ENCODE results near the gene ATP8B3. TPM values are rescaled to one million over a fixed set of nuclear protein-coding genes. Genes with fewer than 3 reads are reported as not detected.
A peak's percentile ranks its signal among the peaks of the same experiment; 100 is the strongest.

Gene ATP8B3
- total RNA-seq, 1 experiment from 2014 or later = 7.8 TPM

GRCh38 chr19:1836458-1837221 is 24.6 kb upstream of the ATP8B3 start:
- no peak for DNase-seq (ENCODE audit: low spot score)

- DNase-seq (ENCODE audit: low spot score) = no peak
Observed at GRCh38 chr19:1833540-1833939, 21.5 kb upstream of the ATP8B3 start.

- no peak for DNase-seq (ENCODE audit: low spot score)
Observed at GRCh38 chr19:1832046-1832663, 20.1 kb upstream of the ATP8B3 start.

DNA sequence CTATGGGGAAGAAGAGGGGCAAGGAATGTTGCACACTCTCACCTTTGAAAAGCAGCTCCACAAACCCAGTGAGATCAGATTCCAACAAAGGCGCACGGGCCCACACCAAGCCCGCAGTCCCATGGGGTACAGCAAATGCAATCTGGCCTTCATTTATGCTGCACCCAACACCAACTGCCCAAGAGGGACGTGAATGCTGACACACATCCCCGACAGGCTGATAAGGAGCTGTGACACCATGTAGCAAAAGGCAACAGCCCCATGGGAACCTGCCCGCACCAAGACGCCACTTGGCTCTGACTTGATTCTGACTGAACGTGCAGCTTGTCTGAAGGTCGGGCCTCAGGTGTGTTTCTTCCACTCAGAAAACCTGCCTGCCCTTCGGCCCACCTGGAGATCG is 18.9 kb upstream of the ATP8B3 start:
- no peak for DNase-seq (ENCODE audit: low spot score)

DNA sequence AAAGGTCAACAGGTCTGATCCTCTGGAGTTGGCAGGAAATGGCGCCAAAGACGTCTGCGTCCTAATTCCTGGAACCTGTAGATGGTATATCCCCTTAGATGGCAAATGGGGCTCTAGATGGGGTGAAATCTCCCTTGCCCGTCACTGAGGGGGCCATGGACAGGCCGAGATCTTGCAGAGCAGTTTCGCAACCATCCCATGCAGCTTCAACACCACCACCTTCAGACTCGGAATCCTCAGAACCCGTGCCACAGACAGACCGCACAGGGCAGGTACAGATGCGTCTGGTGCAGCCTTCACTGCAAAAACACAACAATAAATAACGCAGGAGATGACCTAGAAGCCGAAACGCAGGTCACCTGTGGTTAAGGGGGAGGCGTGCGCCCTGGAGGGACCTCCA is 18.5 kb upstream of the ATP8B3 start:
- no peak for DNase-seq (ENCODE audit: low spot score)

GRCh38 chr19:1829958-1830357 is 17.9 kb upstream of the ATP8B3 start:
- no peak for DNase-seq (ENCODE audit: low spot score)

DNA sequence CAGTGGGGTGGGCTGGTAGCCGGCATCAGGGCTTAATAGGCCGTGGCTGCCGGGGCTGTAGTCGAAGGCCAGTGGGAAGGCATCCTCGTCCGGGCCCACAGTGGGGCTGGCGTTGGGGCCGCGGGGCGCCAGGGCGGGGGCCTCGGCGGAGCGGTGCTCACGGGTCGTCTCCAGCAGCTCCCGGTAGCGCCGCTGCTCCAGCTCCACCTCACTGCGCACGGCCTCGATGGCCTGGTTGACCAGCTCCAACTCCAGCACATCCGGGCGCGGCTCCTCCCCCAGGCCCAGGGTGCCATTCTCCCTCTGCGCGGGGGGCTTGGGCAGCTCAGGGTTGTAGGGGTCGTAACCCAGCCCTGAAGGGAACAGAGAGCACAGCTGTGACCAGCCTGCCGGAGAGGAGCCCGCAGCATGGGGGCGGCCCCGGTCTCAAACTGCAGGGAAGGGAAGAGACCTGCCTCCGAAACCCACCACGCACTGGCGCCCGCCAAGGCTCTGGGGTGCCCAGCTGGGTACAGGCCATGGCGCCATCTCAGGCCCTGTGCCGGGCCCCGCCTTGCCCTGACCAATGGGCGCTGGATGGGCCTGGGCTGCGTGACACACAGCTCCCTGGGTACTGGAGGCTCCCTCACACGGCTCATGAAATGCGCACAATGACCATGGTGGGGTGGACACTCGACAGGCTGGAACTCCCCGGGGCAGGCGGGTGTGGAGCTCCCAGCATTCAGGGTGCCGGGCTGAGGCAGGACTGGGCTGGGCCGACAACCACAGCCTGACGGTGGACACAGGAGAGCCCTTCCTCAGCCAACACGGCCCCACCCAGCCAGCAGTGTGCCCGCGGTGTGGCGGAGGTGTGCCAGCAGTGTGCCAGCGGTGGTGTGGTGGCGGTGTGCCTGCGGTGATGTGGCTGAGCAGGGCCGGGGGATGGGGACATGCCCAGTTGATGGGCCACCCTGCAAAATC is 16.5 kb upstream of the ATP8B3 start:
- DNase-seq (ENCODE audit: low spot score) = no peak

DNA sequence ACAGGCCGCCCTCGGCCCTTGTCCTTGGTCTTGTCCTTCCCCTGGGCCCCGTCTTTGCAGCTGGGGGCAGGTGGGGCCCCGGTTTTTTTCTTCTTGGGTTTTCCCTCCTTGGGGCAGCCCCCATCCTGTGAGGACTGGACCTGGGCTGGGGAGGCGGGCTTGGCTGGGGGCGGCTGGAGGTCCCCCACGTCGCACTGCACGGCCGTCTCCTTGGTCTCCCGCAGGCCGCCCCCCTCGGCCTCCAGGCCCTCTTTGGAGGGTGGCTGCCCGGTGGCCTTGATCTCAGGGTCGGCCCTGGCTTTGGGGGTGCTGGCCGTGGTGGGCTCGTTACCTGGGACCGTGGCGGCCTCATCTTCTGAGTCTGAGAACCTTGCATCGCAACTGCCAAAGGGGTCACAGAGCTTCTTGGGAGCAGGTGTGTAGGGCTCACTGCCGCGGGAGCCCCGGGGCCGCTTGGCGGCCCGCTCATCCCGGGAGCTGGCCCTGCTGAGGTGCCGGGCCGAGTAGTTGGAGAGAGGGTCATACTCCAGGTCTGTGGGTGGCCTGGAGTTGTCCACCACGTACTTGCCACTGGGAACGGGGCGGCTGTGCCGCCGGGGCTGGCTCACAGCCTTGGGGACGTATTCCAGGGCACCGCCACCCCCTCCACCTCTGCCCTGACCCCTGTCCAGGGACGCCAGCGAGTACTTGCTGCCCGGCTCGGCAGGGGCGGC is 15.6 kb upstream of the ATP8B3 start:
- DNase-seq (ENCODE audit: low spot score) = no peak

GRCh38 chr19:1826557-1827521 is 14.8 kb upstream of the ATP8B3 start:
- no peak for DNase-seq (ENCODE audit: low spot score)

DNA sequence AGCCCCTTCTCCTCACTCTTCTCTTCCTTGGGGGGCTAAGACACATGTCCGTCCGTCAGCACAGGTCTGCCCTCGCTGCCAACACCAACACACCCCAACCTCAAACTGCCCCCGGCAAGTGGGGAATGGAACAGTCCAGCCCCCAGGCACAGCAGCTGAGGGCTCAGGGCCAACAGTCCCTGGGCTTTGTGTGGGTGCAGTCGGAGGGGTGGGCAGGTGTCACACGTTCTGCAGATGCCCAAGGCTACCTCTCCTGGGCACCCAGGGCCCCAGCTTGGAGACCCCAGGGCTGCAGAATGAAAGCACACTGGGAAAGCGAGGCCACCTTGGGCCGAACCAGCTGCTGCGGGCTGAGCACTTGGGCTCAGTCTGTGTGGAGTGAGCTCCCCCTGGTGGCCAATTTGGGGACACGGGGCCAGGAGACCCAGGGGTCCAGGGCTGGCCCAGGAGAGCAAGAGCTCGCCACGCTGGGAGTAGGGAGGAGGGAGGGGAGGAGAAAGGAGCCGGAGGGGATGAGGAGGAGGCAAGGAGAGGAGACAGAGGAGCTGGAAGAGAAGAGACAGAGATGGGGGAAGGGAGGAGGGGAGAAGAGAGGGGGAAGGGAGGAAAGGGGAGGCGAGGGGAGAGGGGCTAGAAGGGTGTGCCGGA is 14.0 kb upstream of the ATP8B3 start:
- DNase-seq (ENCODE audit: low spot score) = peak; percentile 42

DNA sequence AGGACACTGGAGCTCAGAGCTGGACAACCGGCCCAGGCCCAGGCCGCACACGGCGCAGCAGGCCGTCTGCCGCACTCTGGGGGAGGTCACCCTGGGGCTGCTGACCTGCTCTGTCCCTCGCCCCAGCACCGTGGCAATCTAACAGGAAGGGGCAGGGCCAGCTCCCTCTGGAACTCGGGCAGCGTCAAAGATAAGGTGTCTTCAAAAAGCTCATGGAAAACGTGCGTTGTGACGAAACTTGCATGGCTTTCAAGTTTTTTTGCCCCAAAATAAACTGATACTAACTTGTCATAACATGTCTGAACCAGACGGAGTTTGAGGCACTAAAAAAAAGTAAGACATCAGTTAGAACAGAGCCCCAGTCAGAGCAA is 12.2 kb upstream of the ATP8B3 start:
- no peak for DNase-seq (ENCODE audit: low spot score)

GRCh38 chr19:1823539-1824251 is 11.6 kb upstream of the ATP8B3 start:
- no peak for DNase-seq (ENCODE audit: low spot score)

GRCh38 chr19:1823020-1823419 is 10.9 kb upstream of the ATP8B3 start:
- no peak for DNase-seq (ENCODE audit: low spot score)

- no peak for DNase-seq (ENCODE audit: low spot score)
Observed at GRCh38 chr19:1822210-1822609, 10.1 kb upstream of the ATP8B3 start.

DNA sequence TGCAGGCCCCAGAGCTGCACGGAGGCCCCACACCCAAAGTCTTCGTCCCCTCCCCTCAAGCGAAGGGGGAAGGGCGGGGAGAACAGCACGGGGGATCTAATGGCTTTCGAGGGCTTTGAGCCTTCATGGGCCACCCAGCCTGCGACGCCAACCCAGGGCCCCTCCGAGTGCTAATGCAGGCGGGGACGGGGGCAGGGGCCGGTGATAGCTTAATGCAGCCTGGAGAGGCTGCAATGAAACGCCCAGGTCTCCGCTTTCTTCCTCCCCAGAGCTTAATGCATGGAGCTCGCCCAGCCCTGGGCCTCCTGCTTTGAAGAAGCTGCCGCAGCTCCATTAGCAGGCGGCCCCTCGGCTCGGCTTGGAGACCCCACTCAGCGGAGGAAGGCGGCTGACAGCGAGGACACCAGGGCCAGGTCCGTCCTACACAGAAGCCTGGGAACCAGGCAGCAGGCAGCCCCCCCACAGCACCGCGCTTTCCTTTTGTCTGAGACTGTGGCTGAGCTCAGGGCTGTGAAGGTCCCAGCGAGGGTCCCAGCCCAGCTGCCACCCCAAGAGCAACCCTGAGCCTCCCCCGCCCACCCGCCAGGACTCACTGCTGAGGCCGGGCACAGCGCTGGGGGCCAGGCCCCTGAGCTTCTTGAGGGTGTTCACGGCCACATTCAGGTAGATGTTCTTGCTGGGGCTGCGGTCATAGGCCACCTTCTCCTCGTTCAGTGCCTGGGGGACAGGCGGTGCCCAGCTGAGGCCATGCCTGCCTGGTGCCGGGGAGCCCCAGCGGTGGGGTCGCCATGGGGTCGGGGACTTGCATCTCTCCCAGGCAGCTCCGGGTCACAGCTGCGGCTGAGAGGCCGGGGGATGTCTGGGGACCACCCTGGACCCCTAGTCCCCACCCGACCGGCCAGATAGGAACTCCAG is 7.5 kb upstream of the ATP8B3 start:
- DNase-seq (ENCODE audit: low spot score) = no peak

GRCh38 chr19:1818549-1819195 is 6.6 kb upstream of the ATP8B3 start:
- DNase-seq (ENCODE audit: low spot score) = no peak

DNA sequence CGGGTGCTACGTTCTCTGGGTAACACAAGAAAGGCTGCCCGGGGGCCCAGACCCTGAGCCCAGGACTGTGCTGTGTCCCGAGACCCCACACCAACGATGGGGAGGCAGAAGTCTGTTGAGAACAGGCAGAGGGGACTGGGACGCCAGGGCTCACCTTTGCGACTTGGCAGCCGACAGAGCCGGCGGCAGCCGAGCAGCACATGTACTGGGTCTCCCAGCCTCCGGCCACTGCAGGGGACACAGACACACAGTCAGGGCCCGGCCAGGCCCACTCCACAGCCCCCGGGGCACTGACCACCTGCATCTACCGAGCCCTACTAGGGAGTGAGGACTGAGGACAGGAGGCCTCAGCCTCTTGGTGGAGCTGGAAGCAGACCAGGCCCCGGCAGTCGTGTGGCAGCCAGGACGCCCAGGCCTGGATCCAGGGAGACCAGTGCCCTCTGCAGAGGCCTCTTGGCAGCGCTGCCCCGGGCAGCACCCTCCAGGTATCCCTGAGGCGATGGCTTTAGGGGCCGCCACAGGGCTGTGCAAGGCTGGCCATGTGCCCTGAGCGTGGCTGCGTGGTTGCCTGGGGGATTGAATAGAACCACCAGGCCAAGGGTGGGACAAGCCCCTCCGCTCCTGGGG is 5.6 kb upstream of the ATP8B3 start:
- no peak for DNase-seq (ENCODE audit: low spot score)

All from H4 (cell line).